ENCODE data around the gene MAPKAPK2.

Gene MAPKAPK2

DNA sequence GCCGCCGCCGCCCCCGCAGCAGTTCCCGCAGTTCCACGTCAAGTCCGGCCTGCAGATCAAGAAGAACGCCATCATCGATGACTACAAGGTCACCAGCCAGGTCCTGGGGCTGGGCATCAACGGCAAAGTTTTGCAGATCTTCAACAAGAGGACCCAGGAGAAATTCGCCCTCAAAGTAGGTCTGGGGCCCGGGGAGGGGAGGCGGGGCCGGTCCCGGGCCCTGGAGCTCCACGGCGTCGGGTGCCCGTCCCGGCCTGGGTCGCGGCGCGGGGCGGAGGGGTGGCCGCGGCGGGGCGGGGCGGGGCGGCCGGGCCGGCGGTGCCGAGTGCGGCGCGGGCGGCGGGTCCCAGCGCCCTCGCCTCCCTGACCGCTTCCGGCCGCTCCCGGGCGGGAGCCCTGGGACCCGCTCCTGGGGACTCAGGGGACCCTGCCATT lies 646 bp downstream of the MAPKAPK2 start:
- DNase-seq, result no peak

DNA sequence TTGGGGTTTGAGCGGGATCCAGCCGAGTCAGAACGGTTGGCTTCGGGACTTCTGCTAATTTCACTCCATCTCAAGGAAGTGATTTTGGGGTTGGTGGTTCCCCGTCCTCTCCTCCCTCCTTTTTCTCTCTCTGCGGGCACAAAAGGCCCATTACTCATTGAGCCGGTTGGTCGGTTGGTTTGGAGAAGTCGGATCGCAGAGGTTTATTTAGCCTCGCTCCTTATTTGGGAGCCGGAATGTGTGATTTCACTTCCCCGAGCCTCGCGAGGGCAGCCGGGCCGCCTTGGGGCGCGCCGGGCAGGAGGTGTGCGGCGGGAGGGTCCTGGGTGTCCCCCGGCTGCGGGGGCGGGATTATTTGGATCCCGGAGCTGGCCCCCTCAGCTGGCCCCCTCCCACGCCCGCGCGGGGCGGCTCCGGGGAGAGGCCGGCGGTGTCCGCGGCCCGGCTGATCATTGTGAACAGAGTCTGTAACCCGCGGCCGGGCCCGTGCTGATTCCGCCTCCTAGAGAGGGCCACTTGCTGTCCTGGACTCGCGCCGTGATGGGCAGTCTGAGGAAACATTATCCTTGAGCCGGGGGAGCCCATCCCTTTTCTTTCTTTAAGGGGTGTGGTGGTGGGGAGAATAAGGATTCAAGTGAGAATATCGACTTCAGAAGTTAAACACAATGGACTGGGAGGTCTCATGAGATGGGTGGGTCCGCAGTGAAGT lies 1.2 kb downstream of the MAPKAPK2 start:
- DNase-seq, result no peak

DNA sequence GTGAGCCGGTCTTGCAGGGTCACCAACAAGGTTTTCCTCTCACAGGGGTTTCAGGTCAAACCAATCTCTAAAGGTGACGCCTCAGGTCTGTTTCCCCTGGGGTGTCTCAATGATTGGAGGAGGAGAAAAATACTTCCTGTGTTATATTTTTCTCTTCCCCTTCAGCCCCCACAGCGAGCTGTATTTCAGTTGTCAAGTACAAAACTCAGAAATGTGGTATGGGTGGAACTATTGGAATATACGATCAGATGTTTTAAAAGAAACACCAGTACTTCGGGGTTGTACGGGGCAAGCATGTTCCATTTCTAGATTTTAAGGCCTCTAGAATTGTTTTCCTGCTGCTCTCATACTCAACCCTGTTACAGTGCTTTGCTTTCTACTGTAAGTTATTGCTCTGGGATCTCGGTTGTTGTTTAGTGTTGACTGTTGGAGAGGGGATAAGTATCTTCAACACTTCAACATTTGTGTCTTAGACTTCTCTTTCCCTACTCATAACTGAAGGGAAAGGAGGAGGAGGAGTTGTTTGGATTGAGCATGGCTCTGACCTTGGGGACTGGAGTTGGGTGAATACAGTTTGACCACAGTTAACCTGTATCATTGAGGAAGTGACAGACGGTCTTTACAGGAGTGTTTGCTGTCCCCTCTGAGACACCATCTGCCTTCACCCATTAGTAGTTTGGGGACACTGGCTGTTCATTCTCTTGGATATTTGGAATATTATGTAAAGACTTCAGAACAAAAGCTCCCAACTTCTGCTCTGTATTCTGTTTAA lies 2.0 kb downstream of the MAPKAPK2 start:
- no peak for DNase-seq

DNA sequence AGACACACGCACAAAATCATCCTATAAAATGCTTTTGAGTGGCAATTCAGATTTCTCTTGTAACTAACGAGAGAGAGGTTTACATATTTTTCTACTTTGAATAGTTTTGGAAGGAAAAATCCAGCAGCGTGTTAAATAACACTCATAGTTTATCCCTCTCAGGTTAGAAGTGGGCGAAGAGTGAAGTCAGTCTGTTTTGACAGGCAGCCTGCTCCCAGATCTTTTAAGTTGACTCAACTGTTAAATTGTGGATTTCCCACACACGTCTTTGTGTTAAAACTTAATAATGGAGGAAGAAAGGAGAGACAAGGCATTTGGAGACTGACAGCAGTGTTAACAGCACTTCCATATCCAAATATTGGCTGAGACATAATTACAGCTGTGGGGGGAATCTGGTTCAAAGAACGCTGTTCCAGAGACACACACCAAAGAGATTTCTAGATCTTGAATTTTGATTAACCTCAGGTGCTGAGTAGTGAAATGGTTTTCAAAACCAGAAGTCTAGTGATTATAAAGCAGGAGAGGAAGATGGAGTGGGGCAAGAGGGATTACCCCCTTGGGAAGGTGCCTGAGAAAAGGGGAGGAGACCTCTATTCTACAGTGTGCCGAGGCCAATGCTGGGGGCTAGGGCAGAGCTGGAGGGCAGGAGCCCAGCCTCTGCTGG lies 2.7 kb downstream of the MAPKAPK2 start:
- no peak for DNase-seq

DNA sequence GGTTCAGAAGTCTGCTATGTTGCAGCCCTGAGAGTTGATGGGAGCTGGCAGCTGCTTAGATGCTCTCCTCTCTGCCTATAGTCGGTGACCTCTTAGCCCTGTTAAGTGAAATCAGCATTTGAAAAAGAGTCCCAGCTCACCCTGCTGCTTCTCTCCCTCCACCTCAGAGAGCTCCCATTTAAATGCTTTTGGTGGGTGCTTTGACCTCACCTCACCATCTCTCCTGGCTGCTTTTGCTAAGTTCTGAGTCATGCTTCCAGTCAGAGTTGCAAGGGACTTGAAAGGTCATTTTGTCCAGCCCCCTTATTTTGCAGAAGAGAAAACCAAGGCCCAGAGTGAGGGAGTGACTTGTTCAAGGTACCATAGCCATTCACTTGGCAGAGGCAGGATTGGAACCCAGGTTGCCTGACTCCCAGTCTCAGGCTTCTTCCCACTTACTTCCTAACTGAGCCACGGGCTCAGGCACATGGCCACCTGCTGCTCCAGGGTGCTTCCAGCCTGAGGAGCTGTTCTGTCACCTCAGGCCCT lies 3.3 kb downstream of the MAPKAPK2 start:
- no peak for DNase-seq

DNA sequence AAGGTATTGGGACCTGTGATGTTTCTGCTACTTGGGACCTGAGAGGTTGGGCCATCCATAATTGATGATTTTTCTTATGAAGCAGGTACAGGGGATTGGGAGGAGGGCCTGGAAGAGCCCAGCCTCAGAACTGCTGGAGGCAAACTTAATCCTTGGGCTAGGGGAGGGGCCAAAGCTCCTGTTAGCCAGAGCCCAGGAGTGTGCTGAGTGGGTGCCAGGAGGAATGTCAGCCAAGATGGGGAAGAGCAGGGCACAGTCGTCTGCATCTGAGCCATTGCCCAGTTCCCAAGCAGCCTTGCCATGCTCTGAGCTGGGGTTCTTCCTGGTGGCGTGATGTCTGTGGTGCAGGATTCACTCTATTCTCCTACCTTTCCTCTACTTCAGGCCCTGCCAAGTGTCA lies 5.8 kb downstream of the MAPKAPK2 start:
- DNase-seq, result no peak

DNA sequence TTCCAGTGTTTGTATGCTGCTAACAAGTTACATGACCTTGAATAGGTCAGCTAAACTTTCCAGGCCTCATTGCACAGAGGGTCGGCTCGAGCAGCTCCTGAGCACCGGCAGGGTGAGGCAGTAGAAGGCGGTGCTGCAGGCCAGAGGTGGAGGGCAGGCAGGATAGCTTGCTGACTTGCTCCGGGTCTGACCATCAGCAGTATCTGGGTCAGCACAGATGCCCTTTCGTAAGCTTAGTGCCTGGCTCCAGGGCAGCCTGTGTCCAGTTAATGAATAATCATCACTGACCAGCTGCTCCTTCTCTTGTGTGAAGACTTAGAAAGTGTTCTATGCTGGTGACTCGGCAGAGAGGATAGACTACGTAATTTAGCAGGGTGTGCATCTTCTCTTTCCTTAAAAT lies 6.9 kb downstream of the MAPKAPK2 start:
- no peak for DNase-seq

DNA sequence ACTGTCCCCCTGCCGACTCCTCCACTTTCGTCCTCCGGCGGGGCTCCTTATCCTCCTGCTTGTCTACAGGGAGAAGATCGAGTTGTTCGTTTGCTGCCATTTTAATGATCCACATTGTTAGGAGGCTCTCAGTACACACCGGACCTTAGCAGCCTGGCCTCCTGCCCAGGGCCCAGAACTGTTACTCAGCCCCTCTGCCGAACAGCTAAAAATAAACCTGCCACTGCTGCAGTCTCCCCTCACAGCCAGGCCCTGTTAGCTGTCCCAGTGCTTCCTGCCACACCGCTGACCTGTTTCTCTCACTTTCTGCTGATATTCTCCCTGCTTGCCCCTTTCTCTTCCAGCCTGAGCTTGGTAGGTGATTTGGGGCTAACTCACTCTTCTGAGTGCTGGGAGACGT lies 8.3 kb downstream of the MAPKAPK2 start:
- DNase-seq, result peak; percentile 32

DNA sequence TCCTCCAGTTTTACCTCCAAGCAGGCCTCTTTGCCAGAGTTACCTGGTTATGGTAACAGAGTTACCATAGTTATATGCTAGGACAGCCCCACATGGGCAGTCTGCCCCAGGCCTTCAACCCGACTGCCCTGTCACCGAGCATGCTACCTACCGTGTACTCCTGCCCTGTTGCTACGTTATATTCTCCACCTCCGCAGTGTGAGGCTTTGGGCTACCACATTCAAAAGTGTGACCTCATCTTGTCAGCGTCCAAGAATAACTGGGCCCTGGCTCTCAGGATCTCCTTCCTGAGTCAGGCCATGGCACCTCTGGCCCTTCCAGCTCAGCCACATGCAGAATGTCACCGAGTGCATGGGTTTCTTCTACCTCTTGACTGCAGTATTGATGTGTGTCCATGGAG lies 8.9 kb downstream of the MAPKAPK2 start:
- no peak for DNase-seq

DNA sequence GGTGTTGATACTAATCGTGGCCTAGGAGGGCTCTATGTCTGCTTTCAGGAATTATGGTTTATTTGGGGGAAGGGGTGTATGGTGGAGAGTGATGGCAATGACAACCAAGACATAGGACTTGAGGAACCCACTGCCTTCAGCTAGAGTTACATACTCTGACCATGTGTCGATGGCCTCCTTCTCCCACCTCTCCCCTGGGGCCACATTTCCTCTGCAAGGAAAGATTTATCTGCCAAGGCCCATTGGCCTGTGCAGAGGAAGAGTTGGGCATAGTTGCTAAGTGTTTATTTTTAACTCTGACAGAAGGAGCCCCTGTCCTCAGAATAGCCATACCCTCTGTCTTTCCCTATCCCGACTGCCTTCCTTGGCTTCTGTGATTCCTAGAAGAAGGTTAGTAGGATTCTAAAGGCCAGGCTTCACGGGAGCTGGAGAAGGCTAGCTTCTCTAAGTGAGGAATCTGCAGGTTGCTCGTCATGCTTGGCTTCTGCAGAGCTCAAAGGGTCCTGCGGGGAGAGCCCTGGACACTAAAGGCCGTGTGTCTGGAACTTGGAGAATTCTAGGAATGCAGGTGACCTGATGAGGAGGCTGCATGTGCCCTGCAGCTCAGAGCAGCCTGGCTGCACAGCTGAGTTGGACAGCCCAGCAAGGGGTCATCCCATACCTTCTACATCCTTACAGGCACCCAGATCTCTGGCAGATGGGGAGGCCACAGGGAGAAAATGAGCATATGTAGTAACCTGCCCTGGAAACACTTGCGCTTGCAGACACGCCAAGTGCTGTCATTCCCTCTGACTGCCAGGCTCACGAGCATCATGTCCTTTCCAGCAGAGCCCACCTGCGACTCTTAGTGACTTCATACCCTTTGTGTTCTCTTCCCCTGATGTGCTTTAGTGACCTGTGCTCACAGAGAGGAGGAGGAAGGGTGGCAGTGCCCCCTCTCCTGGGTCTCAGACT lies 9.7 kb downstream of the MAPKAPK2 start:
- DNase-seq, result no peak

DNA sequence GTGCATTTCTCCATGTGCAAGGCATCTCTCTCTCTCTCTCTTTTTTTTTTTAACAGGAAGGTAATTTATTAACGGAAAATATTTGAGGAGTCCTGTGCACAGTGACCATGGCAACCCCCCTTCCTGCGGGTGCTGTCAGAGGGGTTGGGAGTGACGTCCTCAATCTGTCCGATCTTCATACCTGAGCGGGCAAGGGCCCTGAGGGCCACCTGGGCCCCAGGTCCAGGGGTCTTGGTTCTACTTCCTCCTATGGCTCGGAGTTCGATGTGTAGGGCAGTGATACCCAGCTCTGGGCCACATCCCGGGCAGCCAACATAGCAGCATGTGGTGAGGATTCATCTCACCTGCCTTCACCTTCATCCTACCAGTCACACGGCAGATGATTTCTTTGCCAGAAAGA lies 11.0 kb downstream of the MAPKAPK2 start:
- DNase-seq, result no peak

DNA sequence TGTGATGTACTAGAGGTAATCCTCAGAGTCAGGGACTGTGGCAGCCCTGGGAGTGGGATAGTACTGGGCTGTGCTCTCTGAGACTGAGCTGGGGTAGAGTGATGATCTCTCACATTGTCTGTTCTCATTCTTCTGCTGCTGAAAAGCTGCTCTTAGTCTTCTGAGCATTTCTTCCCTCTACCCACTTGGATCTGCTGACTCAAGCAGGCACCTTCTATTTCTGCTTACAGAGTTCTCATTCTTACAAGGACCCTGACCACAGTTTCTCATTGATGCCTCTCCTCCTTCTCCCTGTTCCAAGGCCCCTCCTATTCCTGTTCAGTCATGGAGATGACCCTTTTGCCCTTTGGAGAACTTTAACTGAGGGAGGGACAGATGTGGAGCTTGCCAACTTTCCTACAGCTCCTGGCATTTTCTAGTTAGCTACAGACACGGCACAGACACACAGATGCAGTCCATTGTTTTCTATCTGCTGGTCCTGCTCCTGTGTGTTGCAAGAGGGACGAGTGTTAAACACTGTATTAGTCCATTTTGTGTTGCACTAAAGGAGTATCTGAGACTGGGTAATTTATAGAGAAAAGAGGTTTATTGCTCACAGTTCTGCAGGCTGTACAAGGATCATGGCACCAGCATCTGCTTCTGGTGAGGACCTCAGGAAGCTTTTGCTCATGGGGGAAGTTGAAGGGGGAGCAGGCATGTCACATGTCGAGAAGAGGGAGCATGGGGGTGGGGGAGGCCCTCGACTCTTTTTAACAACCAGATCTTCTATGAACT lies 12.3 kb downstream of the MAPKAPK2 start:
- DNase-seq, result no peak

DNA sequence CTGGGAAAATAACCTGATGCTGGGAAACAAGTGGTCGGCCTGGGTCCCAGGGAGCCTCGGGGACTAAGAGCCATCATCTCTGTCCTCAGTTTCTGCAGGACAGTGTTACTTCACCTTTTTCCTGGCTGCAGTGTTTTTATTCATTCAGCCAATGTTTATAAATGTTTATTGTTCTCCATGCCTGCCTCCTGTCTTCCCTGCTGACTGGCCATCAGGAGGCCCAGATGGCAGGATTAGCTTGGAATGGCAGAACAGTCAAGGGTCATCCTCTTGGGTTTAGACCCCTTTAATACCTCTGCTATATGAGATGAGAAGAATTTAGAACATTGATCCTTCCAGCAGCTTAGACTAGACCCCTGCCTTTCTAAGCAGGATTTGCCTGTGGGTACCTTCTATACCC lies 13.3 kb downstream of the MAPKAPK2 start:
- DNase-seq, result no peak

DNA sequence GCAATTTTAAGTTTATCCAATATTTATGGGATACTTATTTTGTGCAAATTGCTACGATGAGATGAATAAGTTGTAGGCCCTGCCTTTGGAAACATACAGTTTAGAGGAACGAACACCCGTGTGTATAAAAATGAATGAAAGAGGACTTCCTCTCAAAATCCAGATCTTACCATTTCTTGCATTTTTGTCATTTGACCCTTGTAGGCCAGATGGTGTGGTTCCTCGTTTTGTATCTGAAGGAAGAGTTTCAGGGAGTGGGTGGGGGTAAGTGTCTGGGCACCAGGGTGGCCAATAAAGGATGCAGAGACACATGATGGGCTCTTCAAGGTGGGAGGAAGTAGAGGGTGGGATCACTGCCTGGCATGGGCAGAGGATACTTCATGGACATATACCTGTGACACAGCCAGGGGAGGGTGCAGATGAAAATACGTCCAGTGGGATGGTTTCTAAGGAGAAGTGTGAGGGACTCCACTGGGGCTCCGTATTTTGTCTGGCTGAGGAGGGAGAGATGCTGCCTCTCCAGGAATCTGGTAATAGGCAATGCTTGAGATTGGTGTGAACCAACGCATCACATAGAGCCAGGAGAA lies 14.4 kb downstream of the MAPKAPK2 start:
- no peak for DNase-seq

DNA sequence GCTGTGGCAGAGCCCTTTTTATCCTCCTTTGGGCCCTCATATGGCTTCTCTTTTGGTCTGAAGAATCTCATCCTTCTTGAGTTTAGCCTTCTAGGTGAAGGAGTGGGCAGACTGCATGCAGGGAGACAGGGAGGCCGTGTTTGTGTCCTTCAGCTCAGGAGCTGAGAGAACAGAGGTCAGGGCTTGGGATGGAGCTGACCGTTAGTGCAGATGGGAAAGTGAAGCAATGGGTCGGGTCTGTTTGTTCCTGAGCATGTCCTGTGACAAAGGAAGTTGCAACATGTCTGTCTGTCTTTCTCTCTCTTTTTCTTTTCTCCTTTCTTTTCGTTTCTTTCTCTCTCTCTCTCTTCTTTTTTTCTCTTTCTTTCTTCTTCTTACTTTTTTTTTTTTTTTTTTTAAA lies 14.9 kb downstream of the MAPKAPK2 start:
- DNase-seq, result no peak

DNA sequence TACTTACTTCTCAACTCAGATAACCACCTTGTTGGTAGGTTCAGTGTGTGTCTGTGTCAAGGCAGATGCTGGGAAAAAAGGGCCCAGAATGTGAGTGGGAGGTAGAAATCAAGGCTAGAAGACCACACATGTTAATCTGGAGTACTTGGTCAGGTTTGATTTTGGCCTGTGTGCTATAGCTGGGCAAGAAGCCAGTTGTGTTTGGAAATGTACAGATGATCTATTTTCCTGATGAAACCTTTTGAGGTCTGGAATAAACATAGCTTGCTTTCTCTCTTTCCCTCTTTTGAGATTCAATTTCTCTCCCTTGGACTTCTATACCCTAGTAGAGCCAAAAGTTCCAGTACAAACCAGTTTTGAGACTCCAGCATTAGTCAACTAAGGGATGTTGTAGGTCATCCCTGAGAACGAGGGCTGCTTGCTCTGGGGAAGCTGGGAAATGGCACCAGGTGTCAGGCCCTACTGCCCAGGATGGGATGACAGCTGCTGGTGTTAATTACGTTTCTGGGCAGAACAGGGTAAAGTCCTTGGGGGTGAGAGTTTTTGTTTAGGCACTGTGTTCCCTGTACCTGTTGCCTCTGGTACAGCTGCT lies 15.8 kb downstream of the MAPKAPK2 start:
- peak; percentile 65 for DNase-seq

DNA sequence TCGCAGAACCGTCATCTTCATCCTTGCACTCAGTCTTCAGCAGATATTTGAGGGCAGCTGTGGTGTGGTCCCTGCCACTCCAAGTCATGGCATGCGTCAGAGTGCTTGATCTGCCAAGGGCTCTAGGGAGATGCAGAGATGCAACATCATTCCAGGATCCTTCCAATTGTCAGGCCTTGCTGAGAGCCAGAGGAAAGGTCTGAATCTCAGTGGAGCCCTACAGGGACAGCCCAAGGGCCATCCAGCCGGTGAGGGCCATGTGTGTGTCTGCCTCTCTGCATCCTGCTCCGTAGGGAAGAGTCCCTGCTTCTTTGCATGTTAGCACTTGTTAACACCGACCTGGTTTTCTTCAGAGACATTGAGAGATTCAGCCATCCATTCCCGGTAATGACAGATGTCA lies 17.6 kb downstream of the MAPKAPK2 start:
- no peak for DNase-seq

DNA sequence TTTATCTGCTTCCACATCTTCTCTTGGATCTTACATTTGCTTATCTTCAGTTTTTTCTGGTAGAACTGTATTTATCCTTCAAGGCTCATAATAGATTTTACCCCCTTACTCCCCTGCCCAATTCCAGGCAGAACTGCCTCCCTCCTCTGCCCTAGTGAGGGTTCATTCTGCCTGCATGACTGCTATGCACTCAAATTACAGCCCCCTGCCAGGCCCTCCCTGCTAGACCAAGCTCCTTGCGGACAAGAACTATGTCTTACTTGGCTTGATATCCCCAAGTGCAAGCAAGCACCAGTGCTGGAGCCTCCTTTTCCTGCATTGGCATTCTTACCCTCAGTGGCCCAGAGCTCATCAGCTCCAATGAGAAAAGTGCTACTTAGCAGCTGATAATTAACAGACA lies 18.1 kb downstream of the MAPKAPK2 start:
- no peak for DNase-seq

DNA sequence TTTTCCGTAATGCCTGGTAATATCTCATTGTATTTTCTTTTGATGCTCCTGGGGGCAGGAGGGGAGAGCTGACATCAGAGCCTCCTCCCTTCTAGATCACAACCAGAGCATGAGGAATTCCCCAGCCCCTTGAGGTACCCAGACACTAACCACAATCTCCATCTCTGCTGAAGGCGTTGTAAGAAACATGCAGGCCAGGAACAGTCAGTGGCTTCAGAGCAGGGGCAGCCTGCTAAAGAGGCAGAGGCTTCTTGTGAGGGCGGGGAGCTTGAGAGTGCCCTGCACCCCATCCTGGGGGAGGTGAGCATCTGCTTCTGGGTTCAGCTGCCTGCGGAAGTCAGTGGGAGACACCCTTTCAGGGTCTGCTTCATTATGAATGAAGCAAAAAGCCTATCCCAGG lies 19.0 kb downstream of the MAPKAPK2 start:
- DNase-seq, result no peak

DNA sequence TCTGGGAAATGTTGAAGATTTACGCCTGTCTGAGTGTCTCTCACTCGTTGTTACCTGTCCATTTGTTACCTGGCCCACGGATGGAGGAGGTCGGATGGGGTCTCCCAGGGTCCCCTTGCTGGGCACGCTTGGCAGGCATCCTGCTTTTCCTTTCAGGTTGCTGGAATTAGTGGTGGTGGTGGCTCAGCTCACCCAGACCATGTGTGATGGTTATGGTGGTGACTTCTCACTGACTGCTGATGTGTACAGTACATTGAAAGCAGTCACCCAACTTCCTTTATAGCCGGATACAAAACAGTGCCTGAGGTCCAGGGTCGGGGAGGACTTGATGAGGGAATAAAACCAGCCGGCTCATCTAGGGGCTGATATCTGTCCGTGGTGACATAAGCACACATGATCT lies 19.5 kb downstream of the MAPKAPK2 start:
- DNase-seq, result no peak

DNA sequence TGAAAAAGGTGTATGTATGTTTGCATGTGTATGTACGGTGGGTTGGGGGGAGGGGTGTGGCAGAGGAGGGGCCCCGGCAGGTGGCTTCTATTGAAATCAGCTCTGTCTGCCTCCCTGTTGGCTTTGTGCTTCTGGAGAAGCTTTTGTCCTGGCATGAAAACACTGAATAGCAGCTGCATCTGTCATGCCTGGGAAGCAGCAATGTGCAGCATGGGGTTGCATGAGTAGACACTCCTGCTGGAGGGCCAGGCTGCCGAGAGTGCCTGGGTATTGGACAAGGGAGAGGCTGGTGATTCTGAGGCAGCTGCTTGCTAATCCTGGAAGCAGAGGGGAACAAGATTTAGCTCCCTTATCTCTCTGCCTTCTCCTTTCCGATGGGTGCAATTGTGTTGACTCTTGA lies 20.5 kb downstream of the MAPKAPK2 start:
- peak; percentile 98 for DNase-seq
